GM23338 (cell line): ENCODE measurements around the gene OBSL1. TPM values are rescaled to one million over a fixed set of nuclear protein-coding genes. Genes with fewer than 3 reads are reported as not detected.

Experiments used
- ATAC-seq: fragments of 200-7000 bp; cut with Tn5 transposase; 3 replicates; pipeline ENCODE4 v1.9.1; 2020
- DNase-seq: peaks from one replicate; pipeline ENCODE4 v3.0.0-alpha.2; 2015; ENCODE audit warnings: low spot score
- H2AFZ ChIP-seq: fragments of 200-600 bp; sonication (generic); 2 replicates; pipeline ENCODE4 v1.8.0; 2016; ENCODE audit warnings: antibody characterized with exemption, mild to moderate bottlenecking, moderate library complexity
- H3F3A ChIP-seq: fragments of 200-600 bp; sonication (generic); replicated peaks from 2 replicates; pipeline ENCODE4 v1.8.0; 2017; ENCODE audit warnings: antibody characterized with exemption, mixed run types, low read depth
- H3K27ac ChIP-seq: fragments of 200-600 bp; sonication (generic); 2 replicates; pipeline ENCODE4 v1.6.1; 2016; ENCODE audit warnings: low read depth
- H3K27me3 ChIP-seq: fragments of 200-600 bp; sonication (generic); 2 replicates; pipeline ENCODE4 v1.8.0; 2016; ENCODE audit warnings: mild to moderate bottlenecking, mixed run types, moderate library complexity; ENCODE audit not compliant: insufficient read depth
- H3K36me3 ChIP-seq: fragments of 200-600 bp; sonication (generic); 2 replicates; pipeline ENCODE4 v1.8.0; 2016; ENCODE audit warnings: mild to moderate bottlenecking; ENCODE audit not compliant: insufficient read depth
- H3K4me1 ChIP-seq: fragments of 200-600 bp; sonication (generic); 2 replicates; pipeline ENCODE4 v1.8.0; 2016; ENCODE audit warnings: mild to moderate bottlenecking, moderate library complexity; ENCODE audit not compliant: insufficient read depth
- H3K4me2 ChIP-seq: fragments of 200-600 bp; sonication (generic); 2 replicates; pipeline ENCODE4 v1.7.1; 2017; ENCODE audit warnings: mixed run types
- H3K4me3 ChIP-seq: fragments of 200-600 bp; sonication (generic); 2 replicates; pipeline ENCODE4 v1.6.1; 2016; ENCODE audit warnings: mixed run types
- H3K79me2 ChIP-seq: fragments of 200-600 bp; sonication (generic); replicated peaks from 2 replicates; pipeline ENCODE4 v1.8.0; 2017; ENCODE audit warnings: mild to moderate bottlenecking; ENCODE audit not compliant: insufficient read depth
- H3K9me2 ChIP-seq: fragments of 200-600 bp; sonication (generic); 2 replicates; pipeline ENCODE4 v1.8.0; 2017; ENCODE audit not compliant: insufficient read depth
- H4K20me1 ChIP-seq: fragments of 200-600 bp; sonication (generic); replicated peaks from 2 replicates; pipeline ENCODE4 v1.8.0; 2017; ENCODE audit warnings: mild to moderate bottlenecking; ENCODE audit not compliant: insufficient read depth
- H3K27ac Mint-ChIP-seq: 2 replicates; pipeline ENCODE4 v1.8.0; 2020; ENCODE audit warnings: inconsistent platforms, mild to moderate bottlenecking, moderate library complexity, mixed read lengths
- H3K27me3 Mint-ChIP-seq: 3 replicates; pipeline ENCODE4 v1.8.0; 2022; ENCODE audit warnings: low read depth, mild to moderate bottlenecking, moderate library complexity, mixed read lengths, inconsistent platforms; ENCODE audit not compliant: insufficient read depth, poor library complexity
- H3K36me3 Mint-ChIP-seq: 3 replicates; pipeline ENCODE4 v1.8.0; 2021; ENCODE audit warnings: low read depth, mild to moderate bottlenecking, inconsistent platforms, moderate library complexity, mixed read lengths
- H3K4me1 Mint-ChIP-seq: 3 replicates; pipeline ENCODE4 v1.8.0; 2020; ENCODE audit warnings: mild to moderate bottlenecking, inconsistent platforms, mixed read lengths
- H3K4me3 Mint-ChIP-seq: 3 replicates; pipeline ENCODE4 v1.8.0; 2021; ENCODE audit warnings: moderate library complexity, mild to moderate bottlenecking, inconsistent platforms, mixed read lengths
- H3K9me3 Mint-ChIP-seq: 3 replicates; pipeline ENCODE4 v1.8.0; 2020; ENCODE audit warnings: moderate library complexity, mild to moderate bottlenecking, inconsistent platforms, mixed read lengths
- CREB1 ChIP-seq: fragments of 250-450 bp; sonication (Bioruptor Pico); IDR thresholded peaks from 2 replicates; pipeline ENCODE4 v1.5.0; 2020; ENCODE audit warnings: low read depth, mild to moderate bottlenecking, moderate library complexity
- JUNB ChIP-seq: IDR thresholded peaks from one replicate; pipeline ENCODE4 v1.6.1; 2016; ENCODE audit warnings: antibody characterized with exemption; ENCODE audit not compliant: unreplicated experiment
- POLR2AphosphoS5 ChIP-seq: IDR thresholded peaks from 2 replicates; pipeline ENCODE4 v1.6.1; 2016; ENCODE audit warnings: antibody characterized with exemption, low read depth
- ZNF462 ChIP-seq: fragments of 250-450 bp; sonication (Bioruptor Pico); IDR thresholded peaks from 2 replicates; pipeline ENCODE4 v1.5.0; 2020; ENCODE audit warnings: mild to moderate bottlenecking, moderate library complexity
- polyA plus RNA-seq: library from polyadenylated mRNA; unstranded; fragments of >200 nt; fragmentation: Nextera tagmentation; extraction: Ambion mirVana; gene quantifications from 2 replicates; pipeline ENCODE4 v1.2.1, GENCODE V29; 2016
- total RNA-seq: library from RNA; depleted of rRNA; stranded (reverse); fragments of >200 nt; shearing (Covaris generic); gene quantifications from 2 replicates; pipeline ENCODE4 v1.2.3, GENCODE V29; 2014

OBSL1 gene
- total and polyA plus RNA-seq, 2 experiments from 2014 or later, result 94.9 to 207 TPM

GRCh38 chr2:219506802-219507526, 64.4 kb downstream of the OBSL1 start:
- no peaks in the 10 kb centered on the region for H4K20me1 ChIP-seq
- H2AFZ ChIP-seq, result no peak overlapping the region
- 0 out of 2 replicates have a peak, but pooled peaks have one; percentile 40 for TF ChIP-seq POLR2AphosphoS5
- TF ChIP-seq JUNB, result no peak
- no peak for TF ChIP-seq ZNF462 (CRISPR knock-in tag)
- peak; percentile 47; the same call in 1 of the 2 replicates for TF ChIP-seq CREB1 (CRISPR knock-in tag)
- DNase-seq (peak; percentile 73), ATAC-seq (peak; percentile 22)
- peaks cover 58% of the 10 kb centered on the region for H3K4me1 ChIP-seq
- H3K4me3 ChIP-seq, result peak overlapping the region; percentile 44
- H3K27ac ChIP-seq, result peak overlapping the region; percentile 96
- H3K79me2 ChIP-seq, result no peaks in the 10 kb centered on the region
- no peaks in the 10 kb centered on the region for H3K9me2 ChIP-seq
- H3K36me3 ChIP-seq, result no peaks in the 10 kb centered on the region
- H3K4me3 Mint-ChIP-seq, result peak overlapping the region; percentile 31
- peaks cover 76% of the 10 kb centered on the region for H3K4me1 Mint-ChIP-seq
- H3K27me3 Mint-ChIP-seq, result peaks cover 36% of the 10 kb centered on the region
- no peaks in the 10 kb centered on the region for H3K9me3 Mint-ChIP-seq
- H3K27ac Mint-ChIP-seq, result peak overlapping the region; percentile 94
- peak overlapping the region; percentile 92 for H3K4me2 ChIP-seq
- peaks cover 17% of the 10 kb centered on the region for H3F3A ChIP-seq
- peaks cover 10% of the 10 kb centered on the region for H3K36me3 Mint-ChIP-seq
- H3K27me3 ChIP-seq, result peaks cover 15% of the 10 kb centered on the region
